Inflammatory macrophage treated with lipopolysaccharide for 4 hours (primary cell): Measurements from ENCODE around the gene MCF2L2.
"Not testable (repeated sequence)": the region's sequence is repeated elsewhere in the genome, so short reads cannot be mapped to it uniquely, and the experiment has no call there.

Experiments
- DNase-seq: peaks from one replicate; pipeline ENCODE4 v3.0.0-alpha.2; 2020

The MCF2L2 gene, protein sequence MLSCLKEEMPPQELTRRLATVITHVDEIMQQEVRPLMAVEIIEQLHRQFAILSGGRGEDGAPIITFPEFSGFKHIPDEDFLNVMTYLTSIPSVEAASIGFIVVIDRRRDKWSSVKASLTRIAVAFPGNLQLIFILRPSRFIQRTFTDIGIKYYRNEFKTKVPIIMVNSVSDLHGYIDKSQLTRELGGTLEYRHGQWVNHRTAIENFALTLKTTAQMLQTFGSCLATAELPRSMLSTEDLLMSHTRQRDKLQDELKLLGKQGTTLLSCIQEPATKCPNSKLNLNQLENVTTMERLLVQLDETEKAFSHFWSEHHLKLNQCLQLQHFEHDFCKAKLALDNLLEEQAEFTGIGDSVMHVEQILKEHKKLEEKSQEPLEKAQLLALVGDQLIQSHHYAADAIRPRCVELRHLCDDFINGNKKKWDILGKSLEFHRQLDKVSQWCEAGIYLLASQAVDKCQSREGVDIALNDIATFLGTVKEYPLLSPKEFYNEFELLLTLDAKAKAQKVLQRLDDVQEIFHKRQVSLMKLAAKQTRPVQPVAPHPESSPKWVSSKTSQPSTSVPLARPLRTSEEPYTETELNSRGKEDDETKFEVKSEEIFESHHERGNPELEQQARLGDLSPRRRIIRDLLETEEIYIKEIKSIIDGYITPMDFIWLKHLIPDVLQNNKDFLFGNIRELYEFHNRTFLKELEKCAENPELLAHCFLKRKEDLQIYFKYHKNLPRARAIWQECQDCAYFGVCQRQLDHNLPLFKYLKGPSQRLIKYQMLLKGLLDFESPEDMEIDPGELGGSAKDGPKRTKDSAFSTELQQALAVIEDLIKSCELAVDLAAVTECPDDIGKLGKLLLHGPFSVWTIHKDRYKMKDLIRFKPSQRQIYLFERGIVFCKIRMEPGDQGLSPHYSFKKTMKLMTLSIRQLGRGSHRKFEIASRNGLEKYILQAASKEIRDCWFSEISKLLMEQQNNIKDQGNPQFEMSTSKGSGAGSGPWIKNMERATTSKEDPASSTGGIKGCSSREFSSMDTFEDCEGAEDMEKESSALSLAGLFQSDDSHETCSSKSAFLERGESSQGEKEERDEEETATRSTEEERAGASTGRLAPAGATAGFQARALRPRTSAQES

DNA sequence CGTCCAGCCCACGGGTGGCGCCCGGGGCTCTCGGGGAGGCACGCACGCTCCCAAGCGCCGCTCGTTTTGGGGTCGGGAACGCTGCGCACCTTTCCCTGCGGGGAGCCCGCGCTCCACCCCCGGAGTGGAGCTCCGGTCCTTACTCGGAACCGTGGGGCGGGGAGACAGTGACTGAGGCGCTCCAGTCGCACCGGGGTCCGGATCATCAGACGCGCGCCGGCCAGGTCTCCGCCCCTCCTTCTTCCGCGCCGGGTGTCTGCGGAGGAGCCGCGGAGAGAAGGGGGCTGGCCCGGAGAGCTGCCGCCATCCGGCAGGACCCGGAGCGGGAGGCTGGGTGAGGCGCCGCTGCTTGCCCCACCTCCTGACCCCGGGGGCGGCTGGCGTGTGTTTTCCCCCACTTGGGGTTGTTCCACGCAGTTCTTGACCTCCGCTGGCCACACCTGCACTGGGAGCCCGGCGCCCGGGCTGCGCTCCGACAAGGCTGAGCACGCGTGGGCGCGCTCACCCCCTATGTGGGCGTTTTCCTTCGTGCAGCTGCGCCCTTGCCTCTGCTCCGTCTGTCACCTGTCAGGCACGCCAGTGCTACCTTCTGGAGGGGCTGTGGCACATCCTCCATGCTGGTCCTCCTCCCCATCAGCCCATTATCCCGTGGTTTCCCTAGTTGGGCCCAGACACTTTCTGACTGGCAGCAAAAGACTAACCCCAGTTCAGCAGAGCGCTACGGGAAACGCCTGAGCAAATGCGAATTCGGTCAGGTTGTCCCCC is at the start of gene MCF2L2:
Gene MCF2L2 (minus strand): TSS at position 173 of the 765 bp plus-strand sequence. CDS start 642 bp downstream, outside the sequence.
- peak; percentile 23 for DNase-seq

GRCh38 chr3:183477801-183478456 is 49.5 kb upstream of the MCF2L2 start:
- no peak for DNase-seq

DNA sequence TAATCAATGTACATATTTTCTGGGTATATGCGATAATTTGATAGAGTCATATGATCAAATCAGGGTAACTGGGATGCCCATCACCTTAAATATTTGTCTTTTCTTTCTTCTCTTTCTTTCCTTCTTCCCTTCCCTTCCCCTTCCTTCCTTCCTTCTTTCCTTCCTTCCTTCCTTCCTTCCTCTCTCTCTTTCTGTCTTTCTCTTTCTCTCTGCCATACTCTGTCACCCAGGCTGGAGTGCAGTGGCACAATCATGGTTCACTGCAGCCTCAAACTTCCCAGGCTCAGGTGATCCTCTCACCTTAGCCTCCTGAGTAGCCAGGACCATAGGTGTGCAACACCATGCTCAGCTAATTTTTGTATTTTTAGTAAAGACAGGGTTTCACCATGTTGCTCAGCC is 47.3 kb upstream of the MCF2L2 start:
- not testable (repeated sequence) for DNase-seq

- no peak for DNase-seq
Observed at GRCh38 chr3:183475016-183475763, 46.8 kb upstream of the MCF2L2 start.

DNA sequence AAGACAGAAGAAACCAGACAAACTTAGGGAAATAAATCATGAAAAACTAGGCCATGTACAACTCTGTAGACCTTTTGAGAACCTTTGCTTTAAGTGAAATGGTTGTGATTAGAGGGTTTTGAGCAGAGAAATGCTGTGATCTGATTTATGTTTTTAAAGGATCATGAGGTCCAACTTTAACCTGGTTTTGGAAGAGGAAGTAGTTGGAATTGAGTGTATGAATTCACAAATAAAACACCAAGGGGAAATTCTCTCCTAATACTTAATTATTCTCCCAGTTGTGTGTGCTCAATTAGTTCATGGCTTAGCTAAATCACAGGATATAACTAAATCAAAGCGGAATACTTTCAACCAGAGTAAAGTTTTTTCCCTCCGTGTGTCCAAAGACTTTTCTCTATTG is 45.5 kb upstream of the MCF2L2 start:
- no peak for DNase-seq

GRCh38 chr3:183472155-183472554 is 43.7 kb upstream of the MCF2L2 start:
- no peak for DNase-seq

DNA sequence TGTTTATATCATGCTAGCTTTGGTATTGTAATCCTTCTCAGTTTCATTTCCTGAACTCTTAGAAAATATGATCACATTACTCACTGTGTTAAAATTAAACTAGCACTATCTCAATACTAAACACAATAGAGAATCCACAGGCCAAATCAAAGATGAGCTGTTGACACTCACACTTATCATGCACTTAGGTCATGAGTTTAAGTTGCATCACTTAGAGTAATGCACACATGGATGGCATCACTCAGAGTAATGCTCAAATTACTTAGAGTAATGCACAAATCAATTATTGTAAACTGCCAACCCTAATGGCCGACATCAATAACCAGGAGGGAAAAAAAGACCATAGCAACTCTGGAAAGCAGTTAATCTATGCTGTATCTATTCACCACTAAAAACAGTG is 40.0 kb upstream of the MCF2L2 start:
- DNase-seq, result peak; percentile 61

GRCh38 chr3:183466575-183466974 is 38.2 kb upstream of the MCF2L2 start:
- no peak for DNase-seq

GRCh38 chr3:183465710-183466109 is 37.3 kb upstream of the MCF2L2 start:
- not testable (repeated sequence) for DNase-seq

- DNase-seq, result no peak
Observed at GRCh38 chr3:183464480-183464879, 36.1 kb upstream of the MCF2L2 start.

DNA sequence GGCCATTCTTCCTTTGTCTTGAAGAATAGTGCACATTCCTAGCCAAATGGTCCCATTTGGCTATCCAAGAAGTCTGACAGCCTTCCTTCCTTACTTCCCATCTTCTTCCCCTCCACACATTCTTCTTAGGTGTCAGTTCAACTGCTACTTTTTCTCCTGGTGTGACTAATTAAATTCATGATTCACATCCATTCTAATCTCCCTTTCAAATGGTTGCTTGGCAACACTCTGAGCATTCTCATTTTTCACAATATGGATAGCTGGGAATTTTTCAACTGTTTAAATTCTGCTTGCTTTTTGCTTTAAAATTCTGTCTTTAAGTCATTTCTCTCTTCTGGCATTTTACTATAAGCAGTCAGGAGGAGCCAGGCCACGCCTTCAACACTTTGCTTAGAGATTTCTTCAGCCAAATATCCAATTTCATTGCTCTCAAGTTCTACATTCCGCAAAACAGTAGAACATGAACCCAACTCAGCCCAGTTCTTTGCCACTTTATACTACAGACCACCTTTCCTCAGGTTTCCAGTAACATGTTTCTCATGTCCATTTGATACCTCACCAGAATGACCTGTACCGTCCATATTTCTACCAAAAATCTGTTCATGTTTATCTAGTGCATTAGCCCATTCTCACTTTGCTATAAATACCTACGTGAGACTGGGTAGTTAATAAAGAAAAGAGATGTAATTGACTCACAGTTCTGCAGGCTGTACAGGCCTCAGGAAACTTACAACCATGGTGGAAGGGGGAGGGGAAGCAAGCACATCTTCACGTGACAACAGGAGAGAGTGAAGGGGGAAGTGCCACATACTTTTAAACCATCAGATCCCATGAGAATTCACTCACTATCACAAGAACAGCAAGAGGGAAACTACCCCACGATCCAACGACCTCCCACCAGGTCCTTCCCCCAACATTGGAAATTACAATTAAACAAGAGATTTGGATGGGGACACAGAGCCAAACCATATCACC is 31.9 kb upstream of the MCF2L2 start:
- no peak for DNase-seq

- DNase-seq, result no peak
Observed at GRCh38 chr3:183455089-183455488, 26.7 kb upstream of the MCF2L2 start.

GRCh38 chr3:183454064-183454463 is 25.6 kb upstream of the MCF2L2 start:
- DNase-seq, result no peak

DNA sequence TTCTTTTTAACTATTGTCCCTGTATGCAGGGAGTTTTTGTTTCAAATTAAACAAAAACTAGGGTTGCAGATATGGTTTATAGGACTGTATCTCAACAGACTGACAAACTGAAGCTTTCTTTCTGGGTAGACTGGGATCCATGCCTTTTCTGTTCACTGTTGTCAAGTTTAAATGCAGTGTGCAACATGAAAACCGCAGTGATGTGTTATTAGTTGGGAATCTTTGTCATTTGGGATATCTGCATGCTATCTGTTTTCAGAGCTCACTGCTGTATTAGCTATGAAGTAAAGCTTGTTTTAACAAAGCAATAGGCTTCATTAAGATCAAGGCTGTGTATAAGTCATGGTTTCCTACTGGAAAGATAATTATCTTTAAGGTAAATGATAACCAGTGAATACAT is 21.4 kb upstream of the MCF2L2 start:
- DNase-seq, result no peak

GRCh38 chr3:183449391-183449790 is 21.0 kb upstream of the MCF2L2 start:
- peak; percentile 33 for DNase-seq

GRCh38 chr3:183448369-183449128 is 20.1 kb upstream of the MCF2L2 start:
- DNase-seq, result no peak

DNA sequence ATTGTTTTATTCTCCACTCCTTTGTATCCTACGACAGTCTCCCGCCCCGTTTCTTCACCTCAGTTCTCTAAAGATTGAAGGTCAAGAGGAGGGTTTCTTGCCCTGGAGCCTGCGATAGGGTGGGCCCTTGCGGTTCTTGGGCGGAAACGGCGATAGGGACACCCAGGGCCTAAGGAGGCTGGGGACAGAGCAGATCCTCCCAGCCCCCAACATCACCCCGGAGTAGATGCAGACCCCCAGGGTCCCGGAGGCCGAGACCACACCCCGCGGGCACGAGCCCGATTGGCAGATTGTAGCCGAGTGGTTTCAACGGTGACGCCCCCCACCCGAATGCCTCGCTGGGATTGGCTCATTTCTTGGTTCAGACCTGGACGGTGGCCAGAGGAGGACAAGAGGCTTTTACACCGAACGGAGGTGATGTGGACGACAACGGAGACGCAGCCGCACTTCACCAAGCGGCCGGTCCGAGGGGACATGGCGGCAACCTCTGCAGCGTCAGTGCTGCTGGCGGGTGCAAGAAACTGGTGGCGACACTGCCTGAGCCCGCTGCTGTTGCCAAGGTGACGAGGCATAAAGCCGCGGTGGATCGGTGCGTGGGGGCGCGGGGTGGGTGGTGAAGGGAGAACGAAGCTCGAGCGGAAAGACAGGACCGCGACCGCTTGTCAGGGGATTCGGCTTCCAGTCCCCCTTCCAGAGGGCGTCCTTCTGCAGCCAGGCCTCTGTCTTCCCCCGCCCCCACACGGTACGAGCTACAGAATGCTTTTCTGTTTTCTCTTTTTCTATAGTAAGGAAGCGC is 19.0 kb upstream of the MCF2L2 start:
- peak; percentile 91 for DNase-seq

- DNase-seq, result no peak
Observed at GRCh38 chr3:183446838-183447205, 18.4 kb upstream of the MCF2L2 start.
